ENCODE measurements around the gene CD79A.

CD79A gene

DNA sequence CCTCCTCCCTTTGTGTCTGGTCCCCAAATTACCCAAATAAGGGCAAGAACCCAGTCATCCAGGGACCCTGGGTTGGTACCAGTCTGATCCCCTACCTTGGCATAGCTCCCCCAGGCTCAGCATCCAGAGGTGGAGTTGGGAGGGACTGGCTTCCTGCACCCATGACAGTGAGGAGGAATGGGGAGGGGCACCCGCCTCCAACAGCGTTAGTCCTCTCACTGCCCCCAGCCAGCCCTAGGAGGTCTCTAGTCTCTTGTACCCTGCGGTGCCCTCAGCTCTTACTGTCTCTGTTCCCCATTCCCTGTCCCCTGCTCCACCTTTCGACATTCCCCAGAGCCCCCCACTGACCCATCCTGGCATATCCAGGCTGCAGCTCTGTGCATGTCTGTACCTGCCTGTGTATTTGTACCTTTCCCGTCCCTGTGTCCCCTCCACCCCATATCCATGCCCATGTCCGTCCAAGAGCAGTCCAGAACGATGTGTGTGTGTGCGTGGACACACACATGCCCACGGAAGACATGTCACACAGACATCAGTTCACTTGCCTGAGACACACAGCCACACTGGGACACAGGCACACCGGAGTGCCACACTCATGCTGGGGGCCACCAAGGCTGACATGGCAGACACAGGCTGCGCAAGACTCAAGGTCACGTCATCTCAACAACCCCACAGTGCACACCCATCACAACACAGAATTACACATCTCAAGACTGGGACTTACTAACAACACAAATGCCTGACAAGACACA is 33.3 kb downstream of the CD79A start:
- DNase-seq (ENCODE audit: extremely low read depth, insufficient read length) = no peak
- Histone ChIP-seq H3K27me3 (replicated peaks; ENCODE audit: control insufficient read depth, insufficient read depth, low read length) (peaks cover 2% of the 10 kb centered on the region), H3K4me3 (replicated peaks; ENCODE audit: low read depth, low read length) (no peak overlapping the region), H3K36me3 (ENCODE audit: control insufficient read depth, insufficient read depth, low read length) (peaks cover 15% of the 10 kb centered on the region)
- TF ChIP-seq, protein P1, sequence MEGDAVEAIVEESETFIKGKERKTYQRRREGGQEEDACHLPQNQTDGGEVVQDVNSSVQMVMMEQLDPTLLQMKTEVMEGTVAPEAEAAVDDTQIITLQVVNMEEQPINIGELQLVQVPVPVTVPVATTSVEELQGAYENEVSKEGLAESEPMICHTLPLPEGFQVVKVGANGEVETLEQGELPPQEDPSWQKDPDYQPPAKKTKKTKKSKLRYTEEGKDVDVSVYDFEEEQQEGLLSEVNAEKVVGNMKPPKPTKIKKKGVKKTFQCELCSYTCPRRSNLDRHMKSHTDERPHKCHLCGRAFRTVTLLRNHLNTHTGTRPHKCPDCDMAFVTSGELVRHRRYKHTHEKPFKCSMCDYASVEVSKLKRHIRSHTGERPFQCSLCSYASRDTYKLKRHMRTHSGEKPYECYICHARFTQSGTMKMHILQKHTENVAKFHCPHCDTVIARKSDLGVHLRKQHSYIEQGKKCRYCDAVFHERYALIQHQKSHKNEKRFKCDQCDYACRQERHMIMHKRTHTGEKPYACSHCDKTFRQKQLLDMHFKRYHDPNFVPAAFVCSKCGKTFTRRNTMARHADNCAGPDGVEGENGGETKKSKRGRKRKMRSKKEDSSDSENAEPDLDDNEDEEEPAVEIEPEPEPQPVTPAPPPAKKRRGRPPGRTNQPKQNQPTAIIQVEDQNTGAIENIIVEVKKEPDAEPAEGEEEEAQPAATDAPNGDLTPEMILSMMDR (IDR thresholded peaks at IDR 0.05; ENCODE audit: insufficient read depth, low read length, poor library complexity, severe bottlenecking) = no peak

DNA sequence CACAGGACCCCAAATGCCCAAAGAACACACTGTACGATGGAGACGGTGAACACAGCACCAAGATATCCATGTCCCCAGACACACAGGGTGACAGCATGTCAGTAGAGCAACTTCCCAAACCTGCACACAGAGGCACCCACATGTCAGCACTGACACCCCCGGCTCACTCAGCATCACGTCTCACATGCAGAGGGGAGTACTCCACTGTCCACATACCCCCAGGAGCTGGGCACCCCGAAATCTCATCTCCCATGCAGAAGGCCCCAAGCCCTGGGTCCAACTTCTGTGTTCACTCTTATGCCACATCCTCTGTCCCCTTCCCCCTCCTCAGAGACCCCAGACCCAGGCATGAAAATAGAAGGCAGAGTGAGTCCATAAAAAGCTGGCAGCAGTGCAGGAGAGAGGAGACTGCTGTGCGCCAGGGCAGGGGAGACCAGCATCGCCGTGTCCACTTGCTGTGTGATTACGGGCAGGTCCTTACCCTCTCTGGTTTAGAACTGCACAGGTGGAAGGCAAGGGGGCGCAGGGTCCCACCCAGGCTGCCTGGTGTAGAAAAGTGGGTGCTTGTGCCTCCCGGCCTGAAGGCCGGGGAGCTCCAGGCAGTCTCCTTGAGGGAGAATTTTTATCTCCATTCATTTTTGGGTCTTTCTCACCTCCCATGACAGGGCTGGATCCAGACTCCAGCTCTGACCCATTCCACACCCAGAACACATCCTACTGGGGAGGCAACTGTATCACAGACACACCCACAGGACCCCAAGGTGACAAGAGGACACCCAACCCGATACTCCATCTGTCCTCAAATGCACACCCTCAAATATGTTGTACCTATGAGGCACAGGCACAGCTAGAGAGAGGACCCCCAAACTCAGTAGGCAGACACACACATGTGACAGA is 34.2 kb downstream of the CD79A start:
- Histone ChIP-seq H3K36me3 (ENCODE audit: control insufficient read depth, insufficient read depth, low read length) (peaks cover 8% of the 10 kb centered on the region), H3K27me3 (replicated peaks; ENCODE audit: control insufficient read depth, insufficient read depth, low read length) (peaks cover 2% of the 10 kb centered on the region), H3K4me3 (replicated peaks; ENCODE audit: low read depth, low read length) (no peak overlapping the region)
- TF ChIP-seq, protein P1 (IDR thresholded peaks at IDR 0.05; ENCODE audit: insufficient read depth, low read length, poor library complexity, severe bottlenecking) = no peak
- DNase-seq (ENCODE audit: extremely low read depth, insufficient read length) = no peak

DNA sequence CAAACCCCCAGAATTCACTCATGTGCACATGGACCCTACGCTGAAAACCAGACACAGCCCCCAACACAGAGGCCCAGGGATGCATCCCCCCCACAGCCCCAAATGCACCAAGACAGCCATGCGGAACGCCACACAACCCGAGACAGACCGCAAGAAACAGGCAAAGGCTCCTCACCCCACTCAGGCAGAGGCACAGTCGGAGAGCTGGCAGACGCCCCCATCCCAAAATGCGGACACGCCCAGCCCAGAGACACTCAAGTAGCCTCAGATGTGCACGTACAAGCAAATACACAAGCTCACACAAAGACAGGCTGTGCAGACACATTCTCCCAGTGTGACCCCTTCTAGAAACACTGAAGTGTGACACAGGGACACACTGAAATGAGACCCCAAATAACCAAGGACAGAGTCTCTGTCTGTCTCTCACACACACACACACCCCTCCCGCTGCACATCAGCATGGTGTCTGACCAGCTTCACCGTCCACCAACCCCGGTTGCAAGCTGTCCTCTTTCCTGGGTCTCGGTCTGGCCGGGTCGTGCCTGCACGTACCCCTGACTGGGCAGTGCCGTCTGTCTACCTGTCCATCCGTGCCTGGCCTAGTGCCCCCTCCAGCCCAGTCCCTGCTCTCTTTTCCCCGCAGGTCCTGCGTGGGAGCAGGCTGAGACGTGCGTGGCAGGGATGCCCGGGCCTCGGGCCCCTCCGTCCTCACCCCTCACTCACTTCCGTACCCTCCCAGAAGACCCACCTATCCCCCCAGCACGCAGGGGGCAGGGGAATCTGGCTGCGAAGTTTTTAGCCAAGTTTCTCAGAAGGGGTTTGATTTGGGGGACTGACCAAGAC is 35.0 kb downstream of the CD79A start:
- no peak for DNase-seq (ENCODE audit: extremely low read depth, insufficient read length)
- TF ChIP-seq, protein P1 (IDR thresholded peaks at IDR 0.05; ENCODE audit: insufficient read depth, low read length, poor library complexity, severe bottlenecking) = no peak
- peaks cover 2% of the 10 kb centered on the region for H3K36me3 ChIP-seq (ENCODE audit: control insufficient read depth, insufficient read depth, low read length)
- peaks cover 2% of the 10 kb centered on the region for H3K27me3 ChIP-seq (replicated peaks; ENCODE audit: control insufficient read depth, insufficient read depth, low read length)
- no peak overlapping the region for H3K4me3 ChIP-seq (replicated peaks; ENCODE audit: low read depth, low read length)

DNA sequence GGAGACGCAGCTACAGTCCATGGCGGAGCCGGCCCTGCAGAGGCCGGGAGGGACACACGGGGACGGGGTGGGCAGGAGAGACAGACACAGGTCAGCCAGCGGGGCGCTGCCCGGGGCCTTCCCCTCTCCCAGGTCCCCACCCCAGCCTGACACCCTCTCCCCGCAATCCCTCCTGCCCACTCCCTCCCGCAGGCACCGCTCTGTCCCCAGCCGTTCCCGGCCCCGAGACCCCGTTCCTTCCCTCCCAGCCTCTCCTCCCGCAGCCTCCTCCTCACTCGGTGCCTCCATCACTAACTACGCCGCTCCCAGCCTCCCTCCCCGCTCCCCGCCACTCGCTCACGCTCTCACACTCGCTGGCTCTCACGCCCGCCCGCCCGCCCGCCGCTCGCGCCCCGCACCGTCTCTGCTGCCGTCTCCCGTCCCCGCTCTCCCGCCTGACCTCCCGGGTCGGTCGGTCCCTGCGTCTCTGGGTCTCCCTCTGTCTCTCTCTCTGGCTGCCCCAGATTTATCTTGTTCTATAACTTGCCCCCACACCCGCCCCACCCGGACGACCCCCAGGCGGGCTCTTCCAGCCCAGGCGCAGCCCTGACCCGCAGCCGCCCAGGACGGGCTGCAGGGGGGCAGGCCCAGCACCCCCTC is 35.9 kb downstream of the CD79A start:
- H3K36me3 ChIP-seq (ENCODE audit: control insufficient read depth, insufficient read depth, low read length) = peaks cover 2% of the 10 kb centered on the region
- H3K27me3 ChIP-seq (replicated peaks; ENCODE audit: control insufficient read depth, insufficient read depth, low read length) = peaks cover 2% of the 10 kb centered on the region
- no peak overlapping the region for H3K4me3 ChIP-seq (replicated peaks; ENCODE audit: low read depth, low read length)
- DNase-seq (ENCODE audit: extremely low read depth, insufficient read length) = no peak
- TF ChIP-seq, protein P1 (IDR thresholded peaks at IDR 0.05; ENCODE audit: insufficient read depth, low read length, poor library complexity, severe bottlenecking) = no peak

Measured in GM06990 (cell line).